Astrocyte of the spinal cord (primary cell): ENCODE data around the gene SORL1.
A peak's percentile ranks its signal among the peaks of the same experiment; 100 is the strongest.
"Not testable (repeated sequence)": the region's sequence is repeated elsewhere in the genome, so short reads cannot be mapped to it uniquely, and the experiment has no call there.

Experiments
- DNase-seq: peaks from one replicate; pipeline ENCODE4 v3.0.0; 2011; ENCODE audit warnings: low read depth, low spot score
- H3K4me3 ChIP-seq: 2 replicates; pipeline ENCODE4 v1.5.1; 2011; ENCODE audit warnings: low read depth, mild to moderate bottlenecking, low read length, moderate library complexity
- in situ Hi-C: cut with HindIII; loops from 2 replicates; pipeline ENCODE4 v1.10.0; 2017; ENCODE audit warnings: low sequenced_read_pairs
- TF ChIP-seq, protein P1 (sequence below): IDR thresholded peaks from 2 replicates; pipeline ENCODE4 v1.5.1; 2012; ENCODE audit warnings: low read depth, mild to moderate bottlenecking, low read length, inconsistent platforms

SORL1 gene, protein sequence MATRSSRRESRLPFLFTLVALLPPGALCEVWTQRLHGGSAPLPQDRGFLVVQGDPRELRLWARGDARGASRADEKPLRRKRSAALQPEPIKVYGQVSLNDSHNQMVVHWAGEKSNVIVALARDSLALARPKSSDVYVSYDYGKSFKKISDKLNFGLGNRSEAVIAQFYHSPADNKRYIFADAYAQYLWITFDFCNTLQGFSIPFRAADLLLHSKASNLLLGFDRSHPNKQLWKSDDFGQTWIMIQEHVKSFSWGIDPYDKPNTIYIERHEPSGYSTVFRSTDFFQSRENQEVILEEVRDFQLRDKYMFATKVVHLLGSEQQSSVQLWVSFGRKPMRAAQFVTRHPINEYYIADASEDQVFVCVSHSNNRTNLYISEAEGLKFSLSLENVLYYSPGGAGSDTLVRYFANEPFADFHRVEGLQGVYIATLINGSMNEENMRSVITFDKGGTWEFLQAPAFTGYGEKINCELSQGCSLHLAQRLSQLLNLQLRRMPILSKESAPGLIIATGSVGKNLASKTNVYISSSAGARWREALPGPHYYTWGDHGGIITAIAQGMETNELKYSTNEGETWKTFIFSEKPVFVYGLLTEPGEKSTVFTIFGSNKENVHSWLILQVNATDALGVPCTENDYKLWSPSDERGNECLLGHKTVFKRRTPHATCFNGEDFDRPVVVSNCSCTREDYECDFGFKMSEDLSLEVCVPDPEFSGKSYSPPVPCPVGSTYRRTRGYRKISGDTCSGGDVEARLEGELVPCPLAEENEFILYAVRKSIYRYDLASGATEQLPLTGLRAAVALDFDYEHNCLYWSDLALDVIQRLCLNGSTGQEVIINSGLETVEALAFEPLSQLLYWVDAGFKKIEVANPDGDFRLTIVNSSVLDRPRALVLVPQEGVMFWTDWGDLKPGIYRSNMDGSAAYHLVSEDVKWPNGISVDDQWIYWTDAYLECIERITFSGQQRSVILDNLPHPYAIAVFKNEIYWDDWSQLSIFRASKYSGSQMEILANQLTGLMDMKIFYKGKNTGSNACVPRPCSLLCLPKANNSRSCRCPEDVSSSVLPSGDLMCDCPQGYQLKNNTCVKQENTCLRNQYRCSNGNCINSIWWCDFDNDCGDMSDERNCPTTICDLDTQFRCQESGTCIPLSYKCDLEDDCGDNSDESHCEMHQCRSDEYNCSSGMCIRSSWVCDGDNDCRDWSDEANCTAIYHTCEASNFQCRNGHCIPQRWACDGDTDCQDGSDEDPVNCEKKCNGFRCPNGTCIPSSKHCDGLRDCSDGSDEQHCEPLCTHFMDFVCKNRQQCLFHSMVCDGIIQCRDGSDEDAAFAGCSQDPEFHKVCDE (N-terminal part only)

DNA sequence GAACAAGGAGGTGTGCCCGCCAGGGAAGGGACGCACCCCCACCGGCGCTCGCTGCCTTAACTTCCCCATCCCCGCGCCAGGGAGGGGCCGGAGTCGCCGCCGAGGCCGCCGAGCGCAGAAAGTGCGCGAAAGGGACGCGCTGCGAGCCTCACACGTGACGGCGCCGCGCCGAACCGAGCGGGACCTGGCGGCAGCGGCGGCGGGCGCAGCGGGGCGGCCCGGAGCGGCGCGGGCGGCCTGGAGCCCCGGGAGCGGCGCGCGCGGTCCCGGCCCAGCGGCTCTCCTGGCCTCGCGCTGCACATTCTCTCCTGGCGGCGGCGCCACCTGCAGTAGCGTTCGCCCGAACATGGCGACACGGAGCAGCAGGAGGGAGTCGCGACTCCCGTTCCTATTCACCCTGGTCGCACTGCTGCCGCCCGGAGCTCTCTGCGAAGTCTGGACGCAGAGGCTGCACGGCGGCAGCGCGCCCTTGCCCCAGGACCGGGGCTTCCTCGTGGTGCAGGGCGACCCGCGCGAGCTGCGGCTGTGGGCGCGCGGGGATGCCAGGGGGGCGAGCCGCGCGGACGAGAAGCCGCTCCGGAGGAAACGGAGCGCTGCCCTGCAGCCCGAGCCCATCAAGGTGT, at the start of gene SORL1:
Gene SORL1 (plus strand): TSS at position 329 of the 623 bp plus-strand sequence. CDS start 18 bp downstream, at position 347.
- in situ Hi-C loops, result no loop called here
- peak; percentile 28 for DNase-seq

DNA sequence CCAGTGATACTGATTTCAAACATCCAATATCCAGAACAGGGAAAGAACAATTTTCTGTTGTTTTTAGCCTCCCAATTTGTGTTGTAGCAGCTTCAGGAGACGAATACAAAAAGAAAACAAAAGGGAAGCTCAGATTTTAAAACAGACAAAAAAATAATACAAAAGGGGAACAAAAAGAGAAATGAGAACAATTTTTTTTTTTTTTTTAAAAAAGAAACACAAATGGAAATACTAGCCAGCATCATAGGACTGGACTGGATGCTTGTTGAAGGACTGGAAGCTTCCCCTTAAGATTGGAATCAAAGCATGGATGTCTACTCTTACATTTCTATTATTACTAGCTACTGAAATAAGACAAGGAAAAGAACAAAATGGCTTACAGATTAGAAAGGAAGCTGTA, 46.5 kb upstream of the SORL1 start:
- TF ChIP-seq, protein P1, sequence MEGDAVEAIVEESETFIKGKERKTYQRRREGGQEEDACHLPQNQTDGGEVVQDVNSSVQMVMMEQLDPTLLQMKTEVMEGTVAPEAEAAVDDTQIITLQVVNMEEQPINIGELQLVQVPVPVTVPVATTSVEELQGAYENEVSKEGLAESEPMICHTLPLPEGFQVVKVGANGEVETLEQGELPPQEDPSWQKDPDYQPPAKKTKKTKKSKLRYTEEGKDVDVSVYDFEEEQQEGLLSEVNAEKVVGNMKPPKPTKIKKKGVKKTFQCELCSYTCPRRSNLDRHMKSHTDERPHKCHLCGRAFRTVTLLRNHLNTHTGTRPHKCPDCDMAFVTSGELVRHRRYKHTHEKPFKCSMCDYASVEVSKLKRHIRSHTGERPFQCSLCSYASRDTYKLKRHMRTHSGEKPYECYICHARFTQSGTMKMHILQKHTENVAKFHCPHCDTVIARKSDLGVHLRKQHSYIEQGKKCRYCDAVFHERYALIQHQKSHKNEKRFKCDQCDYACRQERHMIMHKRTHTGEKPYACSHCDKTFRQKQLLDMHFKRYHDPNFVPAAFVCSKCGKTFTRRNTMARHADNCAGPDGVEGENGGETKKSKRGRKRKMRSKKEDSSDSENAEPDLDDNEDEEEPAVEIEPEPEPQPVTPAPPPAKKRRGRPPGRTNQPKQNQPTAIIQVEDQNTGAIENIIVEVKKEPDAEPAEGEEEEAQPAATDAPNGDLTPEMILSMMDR, result no peak
- in situ Hi-C loops, result no loop called here
- no peak overlapping the region for H3K4me3 ChIP-seq
- no peak for DNase-seq

More for the DNA sequence above, at the start of gene SORL1:
- TF ChIP-seq, protein P1, result peak; percentile 57
- H3K4me3 ChIP-seq, result peak within 1 kb of the TSS; percentile 39

DNA sequence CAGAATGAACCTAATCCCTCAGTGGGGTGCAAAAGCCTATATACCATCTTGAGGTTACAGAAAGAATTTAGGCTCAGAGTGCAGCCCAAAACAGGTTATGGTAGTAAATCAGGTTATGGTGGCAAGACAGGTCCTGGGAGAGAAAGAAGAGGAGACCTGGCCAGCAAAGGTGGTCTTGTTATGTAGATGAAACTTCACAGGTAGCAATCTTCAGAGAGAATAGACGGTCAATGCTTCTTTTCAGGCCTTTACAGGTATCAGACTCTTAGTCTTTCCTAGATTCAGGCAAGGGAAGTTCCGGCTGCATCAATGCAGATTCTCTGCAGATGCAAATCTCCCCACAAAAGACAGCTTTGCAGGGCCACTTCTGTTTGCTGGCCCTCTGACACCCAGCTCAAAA, 45.8 kb upstream of the SORL1 start:
- DNase-seq, result no peak
- H3K4me3 ChIP-seq, result no peak overlapping the region
- in situ Hi-C loops, result no loop called here
- TF ChIP-seq, protein P1, result no peak

DNA sequence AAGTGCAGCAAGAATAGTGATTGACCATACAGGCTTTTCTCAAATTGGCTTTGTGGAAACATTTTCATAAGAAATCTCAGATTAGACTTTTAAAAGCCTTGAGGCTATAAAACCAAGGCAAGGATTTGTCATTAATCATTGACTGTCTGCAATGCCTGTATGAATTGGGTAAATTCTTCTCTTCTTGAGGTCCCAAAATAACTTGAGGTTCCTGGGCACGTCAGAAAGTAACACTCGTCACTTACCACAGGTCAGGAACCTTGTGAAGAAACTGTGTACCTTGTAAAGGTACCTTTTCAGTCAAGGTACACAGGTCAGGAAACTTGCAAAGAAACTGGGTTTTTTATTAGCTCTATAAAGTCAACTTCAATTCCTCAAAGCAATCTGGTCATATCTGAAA, 43.3 kb upstream of the SORL1 start:
- TF ChIP-seq, protein P1, result no peak
- H3K4me3 ChIP-seq, result no peak overlapping the region
- no peak for DNase-seq
- in situ Hi-C loops, result no loop called here

DNA sequence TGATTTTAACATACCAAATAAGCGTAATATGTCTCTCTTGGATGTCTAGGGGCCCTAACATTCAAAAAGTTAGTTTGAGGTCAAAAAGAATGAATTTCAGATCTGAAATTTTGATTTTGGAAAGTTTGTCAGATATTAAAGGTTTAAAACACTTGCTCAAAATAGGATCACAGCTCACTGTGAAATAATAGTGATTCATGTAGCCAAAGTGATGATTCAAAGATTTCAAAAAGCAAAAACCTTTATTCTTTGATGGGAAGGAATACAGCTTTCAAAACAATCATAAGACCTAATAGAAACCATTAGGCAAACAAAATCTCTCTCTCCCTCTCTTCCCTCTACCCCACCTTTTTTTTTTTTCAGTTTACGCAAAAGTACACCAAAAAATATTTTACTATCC, 42.1 kb upstream of the SORL1 start:
- in situ Hi-C loops, DNase-seq, H3K4me3 ChIP-seq: not testable (repeated sequence)

DNA sequence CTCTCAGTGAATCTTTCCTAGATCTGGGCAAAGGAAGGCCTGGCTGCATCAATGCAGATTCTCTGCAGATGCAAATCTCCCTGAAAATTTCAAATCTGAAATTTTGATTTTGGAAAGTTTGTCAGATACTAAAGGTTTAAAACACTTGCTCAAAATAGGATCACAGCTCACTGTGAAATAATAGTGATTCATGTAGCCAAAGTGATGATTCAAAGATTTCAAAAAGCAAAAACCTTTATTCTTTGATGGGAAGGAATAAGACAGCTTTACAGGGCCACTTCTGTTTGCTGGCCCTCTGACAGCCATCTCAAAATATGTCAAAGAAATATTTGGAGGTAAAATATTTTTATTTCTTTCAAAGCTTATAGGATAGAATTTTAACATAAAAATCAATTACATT, 40.8 kb upstream of the SORL1 start:
- H3K4me3 ChIP-seq, in situ Hi-C loops, DNase-seq: not testable (repeated sequence)
